Measurements from ENCODE around the gene ABCC8.

ABCC8 gene

DNA sequence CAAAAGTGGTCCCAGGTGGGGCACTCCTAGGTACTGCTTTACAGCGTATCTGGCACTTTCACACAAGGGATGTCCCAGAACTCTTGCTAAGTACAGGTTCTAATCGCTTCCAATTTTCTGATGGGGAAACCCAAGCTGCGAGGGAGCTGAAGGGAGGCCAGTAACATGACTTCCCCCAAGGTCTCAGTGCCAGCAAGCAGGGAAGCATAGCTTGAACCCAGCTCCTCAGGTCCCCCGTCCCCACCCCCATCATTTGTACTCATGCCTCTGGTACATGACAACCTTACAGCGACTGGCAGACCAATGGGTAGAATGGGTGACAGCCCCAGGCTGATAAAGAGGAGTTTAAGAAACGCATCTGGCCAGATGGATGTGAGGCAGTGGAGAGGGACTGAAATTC lies 716 bp upstream of the ABCC8 start:
- in situ Hi-C loops (cut with MboI; ENCODE audit: low pct_unique_long_range_greater_than_20kb, low sequenced_read_pairs): no loop called here

GRCh38 chr11:17477084-17477333 lies 364 bp upstream of the ABCC8 start:
- DNase-seq: no peak
- in situ Hi-C loops (cut with MboI; ENCODE audit: low pct_unique_long_range_greater_than_20kb, low sequenced_read_pairs): no loop called here

More for the DNA sequence above, 716 bp upstream of the ABCC8 start:
- no peak for DNase-seq

DNA sequence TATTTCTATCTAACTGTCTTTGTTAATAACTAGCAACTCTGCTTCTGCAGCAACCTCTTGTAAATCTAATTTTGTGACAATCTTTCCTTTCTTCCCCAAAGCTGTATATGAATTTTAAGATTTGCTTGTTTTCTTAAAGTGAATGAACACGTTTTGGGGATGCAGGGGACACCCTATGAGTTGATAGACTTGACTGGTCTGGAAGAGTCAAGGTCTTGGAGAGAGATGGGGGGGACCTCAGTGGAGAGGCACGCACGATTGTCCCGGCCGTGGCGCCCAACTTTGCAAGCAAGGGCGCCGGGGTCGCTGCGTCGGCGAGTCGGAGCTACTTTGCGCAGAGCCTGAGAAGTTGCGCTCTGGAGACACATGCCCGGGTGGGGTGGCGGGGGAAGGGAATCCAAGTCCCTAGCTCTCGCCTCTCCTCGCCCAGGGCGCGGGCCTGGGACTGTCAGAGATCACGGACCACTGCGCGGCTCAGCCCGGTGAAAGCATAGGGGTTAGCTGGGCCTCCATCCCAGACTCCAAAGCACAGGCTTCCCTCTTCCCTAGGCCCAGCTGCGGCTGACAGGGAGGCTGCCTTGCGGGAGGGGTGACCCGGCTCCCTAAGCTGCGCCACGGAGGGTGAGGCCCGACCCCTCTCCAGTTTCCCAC lies 854 bp downstream of the ABCC8 start:
- no peak for DNase-seq
- in situ Hi-C loops (cut with MboI; ENCODE audit: low pct_unique_long_range_greater_than_20kb, low sequenced_read_pairs): no loop called here

- peak; percentile 32 for DNase-seq
- in situ Hi-C loops (cut with MboI; ENCODE audit: low pct_unique_long_range_greater_than_20kb, low sequenced_read_pairs): no loop called here
Measured at GRCh38 chr11:17473071-17473744, 3.4 kb downstream of the ABCC8 start.

GRCh38 chr11:17472467-17472866 lies 4.2 kb downstream of the ABCC8 start:
- in situ Hi-C loops (cut with MboI; ENCODE audit: low pct_unique_long_range_greater_than_20kb, low sequenced_read_pairs): no loop called here

GRCh38 chr11:17471501-17471900 lies 5.1 kb downstream of the ABCC8 start:
- in situ Hi-C loops (cut with MboI; ENCODE audit: low pct_unique_long_range_greater_than_20kb, low sequenced_read_pairs): no loop called here
- no peak for DNase-seq

More at GRCh38 chr11:17472467-17472866, 4.2 kb downstream of the ABCC8 start:
- no peak for DNase-seq

DNA sequence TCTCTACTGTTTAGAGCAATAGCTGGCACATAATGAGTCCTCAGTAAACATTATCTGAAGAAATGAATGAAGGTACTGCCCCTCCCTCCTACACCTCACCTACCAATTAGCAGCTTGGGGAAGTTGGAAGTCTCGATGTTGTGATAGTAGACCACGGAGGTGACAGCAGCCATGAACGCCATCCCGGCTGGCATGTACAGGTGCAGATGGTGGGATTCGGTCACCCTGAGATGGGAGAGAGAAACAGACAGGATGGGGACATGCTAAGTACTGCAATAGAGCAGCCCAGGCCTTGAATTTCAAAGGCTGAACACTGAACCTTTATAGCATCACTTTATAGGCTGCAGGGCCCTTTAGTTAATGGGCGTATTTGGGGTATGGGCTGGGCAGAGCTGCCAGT lies 6.6 kb downstream of the ABCC8 start:
- in situ Hi-C loops (cut with MboI; ENCODE audit: low pct_unique_long_range_greater_than_20kb, low sequenced_read_pairs): no loop called here
- DNase-seq: no peak

DNA sequence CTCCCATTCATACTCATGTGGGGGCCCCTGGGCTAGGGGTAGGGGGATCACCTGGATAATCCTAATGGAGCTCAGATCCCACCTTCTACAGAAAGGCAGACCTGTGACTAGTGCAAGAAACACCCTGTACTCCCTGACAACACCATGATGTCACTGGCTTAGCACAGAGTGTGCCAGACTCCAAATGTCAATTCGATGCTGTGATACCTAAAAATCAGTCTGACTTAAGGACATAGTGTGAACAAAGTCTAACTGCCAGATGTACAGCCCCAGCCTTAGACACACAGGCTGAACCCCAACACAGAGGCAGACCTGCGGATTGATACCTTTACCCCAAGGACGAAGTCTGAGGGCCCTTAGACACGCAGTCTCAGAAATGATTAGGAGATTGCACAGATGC lies 8.5 kb downstream of the ABCC8 start:
- in situ Hi-C loops (cut with MboI; ENCODE audit: low pct_unique_long_range_greater_than_20kb, low sequenced_read_pairs): no loop called here
- no peak for DNase-seq

DNA sequence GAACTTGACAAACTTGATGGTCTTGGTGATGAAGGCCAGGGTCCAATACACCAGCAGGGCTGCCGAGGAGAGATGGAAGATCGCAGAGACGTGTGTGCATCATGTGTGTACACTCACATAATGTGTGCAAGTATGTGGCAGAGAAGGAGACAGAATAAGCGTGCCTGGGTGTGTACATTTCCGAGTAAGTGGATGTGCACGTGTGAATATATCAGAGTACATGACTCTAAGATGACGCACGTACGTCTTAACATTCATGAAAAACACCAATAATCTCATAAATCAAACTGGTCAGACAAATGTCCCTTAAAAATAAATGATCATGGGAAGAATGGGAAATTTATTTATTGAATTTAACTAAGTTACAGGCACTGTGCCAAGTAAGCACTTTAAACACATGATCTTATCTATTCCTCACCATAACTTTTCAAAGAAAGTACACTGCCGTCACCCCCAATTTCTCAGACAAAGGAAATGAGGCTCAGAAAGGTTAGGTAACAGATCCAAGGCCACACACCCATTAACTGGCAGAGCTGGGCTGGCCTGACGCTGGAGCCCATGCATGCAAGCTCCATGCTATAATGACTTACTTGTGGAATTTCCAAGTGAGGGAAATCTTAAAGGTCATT lies 13.0 kb downstream of the ABCC8 start:
- in situ Hi-C loops (cut with MboI; ENCODE audit: low pct_unique_long_range_greater_than_20kb, low sequenced_read_pairs): no loop called here
- DNase-seq: no peak

GRCh38 chr11:17462940-17463339 lies 13.7 kb downstream of the ABCC8 start:
- in situ Hi-C loops (cut with MboI; ENCODE audit: low pct_unique_long_range_greater_than_20kb, low sequenced_read_pairs): no loop called here
- no peak for DNase-seq

GRCh38 chr11:17460406-17460805 lies 16.2 kb downstream of the ABCC8 start:
- in situ Hi-C loops (cut with MboI; ENCODE audit: low pct_unique_long_range_greater_than_20kb, low sequenced_read_pairs): no loop called here
- DNase-seq: no peak

DNA sequence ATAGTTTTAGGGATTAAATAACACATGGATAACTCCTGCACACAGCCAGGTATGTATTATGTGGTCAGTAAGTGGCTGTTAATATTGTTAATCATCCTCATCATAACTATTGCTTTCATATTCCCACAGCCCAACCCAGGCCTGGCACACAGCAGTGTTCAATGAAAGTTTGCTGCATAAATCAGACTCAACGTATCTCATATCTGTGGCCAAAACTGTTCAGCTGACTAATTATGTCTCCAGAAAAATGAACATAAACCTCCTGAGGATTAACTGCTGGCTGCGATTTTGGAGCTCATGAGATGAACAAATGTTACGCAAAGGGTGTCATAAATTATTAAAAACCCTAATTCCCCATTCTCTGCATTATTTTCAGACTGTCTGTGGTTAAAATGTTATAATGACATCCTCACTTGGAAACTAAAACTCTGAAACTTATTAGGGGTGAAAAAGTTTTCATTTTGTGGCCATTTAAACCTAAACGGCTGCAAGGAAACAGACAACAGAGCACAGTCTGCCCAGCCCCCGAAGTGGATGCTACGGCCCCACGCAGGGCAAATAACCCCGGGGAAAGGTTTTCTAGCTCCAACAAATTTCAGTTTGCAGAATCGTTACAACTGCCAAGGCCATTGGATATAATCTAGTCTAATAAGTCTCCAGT lies 17.3 kb downstream of the ABCC8 start:
- in situ Hi-C loops (cut with MboI; ENCODE audit: low pct_unique_long_range_greater_than_20kb, low sequenced_read_pairs): no loop called here

GRCh38 chr11:17458268-17458667 lies 18.4 kb downstream of the ABCC8 start:
- DNase-seq: no peak
- in situ Hi-C loops (cut with MboI; ENCODE audit: low pct_unique_long_range_greater_than_20kb, low sequenced_read_pairs): no loop called here

More for the DNA sequence above, 17.3 kb downstream of the ABCC8 start:
- no peak for DNase-seq

GRCh38 chr11:17457396-17458173 lies 19.1 kb downstream of the ABCC8 start:
- in situ Hi-C loops (cut with MboI; ENCODE audit: low pct_unique_long_range_greater_than_20kb, low sequenced_read_pairs): no loop called here
- DNase-seq: no peak

- in situ Hi-C loops (cut with MboI; ENCODE audit: low pct_unique_long_range_greater_than_20kb, low sequenced_read_pairs): no loop called here
- DNase-seq: no peak
Measured at GRCh38 chr11:17452668-17453067, 24.0 kb downstream of the ABCC8 start.

GRCh38 chr11:17449158-17449557 lies 27.5 kb downstream of the ABCC8 start:
- in situ Hi-C loops (cut with MboI; ENCODE audit: low pct_unique_long_range_greater_than_20kb, low sequenced_read_pairs): no loop called here
- no peak for DNase-seq

DNA sequence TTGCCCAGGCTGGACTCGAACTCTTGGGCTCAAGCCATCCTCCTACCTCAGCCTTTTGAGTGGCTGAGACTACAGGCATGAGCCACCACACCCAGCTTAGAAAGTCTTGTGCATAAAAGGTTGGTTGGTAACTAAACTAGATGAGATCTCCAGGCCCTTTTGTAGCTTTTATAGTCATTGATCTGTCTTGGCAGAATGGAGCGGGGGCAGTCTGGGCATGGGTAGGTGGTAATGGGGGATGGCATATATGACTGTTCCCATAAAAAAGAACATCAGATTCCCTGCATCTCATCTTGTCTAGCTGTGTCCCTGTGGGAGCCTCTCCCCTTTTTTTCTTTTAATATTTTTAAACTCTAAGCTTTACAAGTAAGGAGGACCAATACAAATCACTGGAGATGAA lies 30.2 kb downstream of the ABCC8 start:
- in situ Hi-C loops (cut with MboI; ENCODE audit: low pct_unique_long_range_greater_than_20kb, low sequenced_read_pairs): no loop called here
- no peak for DNase-seq

DNA sequence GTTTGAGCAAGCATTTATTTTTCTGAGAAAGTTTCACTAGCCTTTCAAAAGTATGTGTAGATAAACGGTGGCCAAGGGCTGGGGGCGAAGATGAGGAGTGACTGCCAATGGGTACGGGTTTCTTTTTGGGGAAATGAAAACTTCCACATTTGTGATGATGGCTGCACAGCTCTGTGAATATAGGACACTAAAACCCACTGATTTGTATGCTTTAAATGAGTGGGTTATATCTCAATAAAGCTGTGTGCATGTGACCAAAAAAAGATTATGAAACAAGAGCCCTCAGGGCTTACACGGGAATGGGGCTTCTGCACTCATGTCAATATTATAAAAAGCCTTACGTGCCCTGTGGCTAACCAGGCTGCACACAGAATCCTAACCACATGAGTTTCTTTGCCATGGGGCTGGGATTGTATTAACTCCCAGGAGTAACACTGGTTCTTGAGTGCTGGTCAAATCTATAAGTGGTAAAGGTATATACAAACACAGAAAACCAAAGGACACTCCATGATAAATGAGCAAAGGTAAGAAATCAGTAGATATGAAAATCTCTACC lies 31.3 kb downstream of the ABCC8 start:
- DNase-seq: no peak

DNA sequence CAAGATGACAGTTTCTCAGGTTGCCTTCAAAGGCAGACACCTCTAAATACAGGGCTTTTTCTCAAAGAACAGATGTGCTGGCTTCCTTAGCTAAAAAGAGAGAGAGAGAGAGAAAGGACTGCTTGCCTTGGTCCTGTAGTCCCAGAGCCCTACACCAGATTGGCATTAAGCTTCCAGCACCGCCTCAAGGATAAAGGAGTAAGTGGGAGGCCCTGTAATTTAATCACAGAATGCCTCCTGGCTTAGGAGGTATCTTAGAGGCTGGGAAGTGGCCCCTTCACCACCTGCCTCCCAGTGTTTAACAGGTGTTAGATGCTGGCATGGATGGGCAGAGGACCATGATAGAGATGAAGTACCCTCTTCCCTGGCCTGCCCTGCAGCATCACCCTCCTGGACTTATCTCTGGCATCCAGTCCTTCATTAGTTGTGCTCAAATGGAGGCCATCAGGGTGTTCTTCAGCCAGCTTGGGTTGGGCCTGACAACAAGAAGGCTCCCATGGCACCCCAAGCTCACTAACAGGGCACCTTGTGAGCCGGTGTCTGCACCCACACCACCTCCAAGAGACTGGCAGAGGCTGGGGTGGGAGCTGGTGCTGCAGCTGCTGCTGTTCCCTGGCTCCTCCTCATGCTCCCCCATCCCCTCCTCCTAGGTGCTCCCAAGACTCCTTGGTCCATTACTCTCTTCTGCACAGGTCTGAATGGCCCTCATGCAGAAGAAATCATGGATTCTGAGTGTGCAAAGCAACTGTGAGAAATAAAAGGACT lies 32.5 kb downstream of the ABCC8 start:
- in situ Hi-C loops (cut with MboI; ENCODE audit: low pct_unique_long_range_greater_than_20kb, low sequenced_read_pairs): no loop called here
- no peak for DNase-seq

More for the DNA sequence above, 31.3 kb downstream of the ABCC8 start:
- in situ Hi-C loops (cut with MboI; ENCODE audit: low pct_unique_long_range_greater_than_20kb, low sequenced_read_pairs): no loop called here
